A673 (cell line): Measurements from ENCODE around the gene NSD2.

Source experiments
- EZH2 ChIP-seq: fragments of 200-600 bp; sonication (generic); IDR thresholded peaks from 2 replicates; pipeline ENCODE4 v1.6.1; 2017; ENCODE audit warnings: borderline replicate concordance, low read depth, mild to moderate bottlenecking, mixed read lengths, antibody characterized with exemption, low read length; ENCODE audit not compliant: poor library complexity, severe bottlenecking
- TF ChIP-seq, protein P1 (sequence below): fragments of 300-800, 200-600 bp; sonication (generic); conservative IDR thresholded peaks from 2 replicates; pipeline ENCODE4 v1.5.1; 2017; ENCODE audit warnings: low read depth, mild to moderate bottlenecking, antibody characterized with exemption, low read length, moderate library complexity, mixed read lengths

DNA sequence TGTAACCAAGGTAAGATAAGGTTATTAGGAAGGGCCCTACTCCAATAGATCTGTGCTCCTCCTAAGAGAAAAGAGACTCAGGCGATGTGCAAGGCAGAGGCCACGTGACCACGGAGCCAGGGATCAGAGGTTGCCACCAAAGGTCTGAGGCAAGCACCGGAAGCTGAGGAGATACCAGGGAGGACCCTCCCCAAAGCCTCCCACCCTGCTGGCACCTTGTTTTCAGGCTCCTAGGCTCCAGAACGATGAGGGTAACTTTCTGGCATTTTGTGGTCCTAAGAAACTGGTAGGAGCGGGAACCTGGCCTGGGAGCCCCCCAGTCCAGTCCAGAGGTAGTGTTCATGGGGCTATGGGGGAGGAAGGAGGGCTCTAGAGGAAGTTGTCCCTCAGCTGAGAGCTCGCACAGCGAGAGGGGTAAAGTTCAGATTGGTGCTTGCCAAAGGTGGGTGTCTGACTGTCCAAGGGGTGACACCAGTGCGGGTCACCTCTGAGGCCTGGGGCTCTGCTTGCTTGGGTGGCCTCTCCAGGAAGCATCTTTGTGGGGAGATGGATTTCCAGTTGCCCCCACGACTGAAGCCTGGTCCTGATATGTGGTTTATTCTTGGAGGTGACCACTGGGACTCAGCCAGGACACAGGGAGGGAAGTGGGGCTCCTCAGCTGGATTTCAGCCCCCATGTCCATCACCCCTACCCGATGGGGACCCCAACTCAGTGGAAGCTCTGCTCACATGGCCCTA, 7.7 kb upstream of the NSD2 start:
- TF ChIP-seq, protein P1, sequence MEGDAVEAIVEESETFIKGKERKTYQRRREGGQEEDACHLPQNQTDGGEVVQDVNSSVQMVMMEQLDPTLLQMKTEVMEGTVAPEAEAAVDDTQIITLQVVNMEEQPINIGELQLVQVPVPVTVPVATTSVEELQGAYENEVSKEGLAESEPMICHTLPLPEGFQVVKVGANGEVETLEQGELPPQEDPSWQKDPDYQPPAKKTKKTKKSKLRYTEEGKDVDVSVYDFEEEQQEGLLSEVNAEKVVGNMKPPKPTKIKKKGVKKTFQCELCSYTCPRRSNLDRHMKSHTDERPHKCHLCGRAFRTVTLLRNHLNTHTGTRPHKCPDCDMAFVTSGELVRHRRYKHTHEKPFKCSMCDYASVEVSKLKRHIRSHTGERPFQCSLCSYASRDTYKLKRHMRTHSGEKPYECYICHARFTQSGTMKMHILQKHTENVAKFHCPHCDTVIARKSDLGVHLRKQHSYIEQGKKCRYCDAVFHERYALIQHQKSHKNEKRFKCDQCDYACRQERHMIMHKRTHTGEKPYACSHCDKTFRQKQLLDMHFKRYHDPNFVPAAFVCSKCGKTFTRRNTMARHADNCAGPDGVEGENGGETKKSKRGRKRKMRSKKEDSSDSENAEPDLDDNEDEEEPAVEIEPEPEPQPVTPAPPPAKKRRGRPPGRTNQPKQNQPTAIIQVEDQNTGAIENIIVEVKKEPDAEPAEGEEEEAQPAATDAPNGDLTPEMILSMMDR = no peak
- no peak for TF ChIP-seq EZH2
